Progenitor cell of endocrine pancreas (in vitro differentiated cells): ENCODE results near the gene FRMD1. TPM values are rescaled to one million over a fixed set of nuclear protein-coding genes. Genes with fewer than 3 reads are reported as not detected.

ENCODE experiments used
- DNase-seq: peaks from one replicate; pipeline ENCODE4 v3.0.0; 2021; ENCODE audit warnings: low spot score; ENCODE audit not compliant: unreplicated experiment
- H3K27ac Mint-ChIP-seq: 2 replicates; pipeline ENCODE4 v1.8.0; 2021; ENCODE audit warnings: mild to moderate bottlenecking, moderate library complexity, mixed read lengths
- H3K27me3 Mint-ChIP-seq: 2 replicates; pipeline ENCODE4 v1.8.0; 2021; ENCODE audit warnings: mixed read lengths
- H3K36me3 Mint-ChIP-seq: 2 replicates; pipeline ENCODE4 v1.8.0; 2022; ENCODE audit warnings: mixed read lengths; ENCODE audit not compliant: insufficient read depth
- H3K4me1 Mint-ChIP-seq: 2 replicates; pipeline ENCODE4 v1.8.0; 2021; ENCODE audit warnings: low read depth, mixed read lengths
- H3K4me3 Mint-ChIP-seq: 2 replicates; pipeline ENCODE4 v1.8.0; 2021; ENCODE audit warnings: low read depth, mild to moderate bottlenecking, moderate library complexity, mixed read lengths
- H3K9me3 Mint-ChIP-seq: 2 replicates; pipeline ENCODE4 v1.8.0; 2021; ENCODE audit warnings: low read depth, mixed read lengths
- total RNA-seq: library from RNA; stranded (reverse); gene quantifications from 2 replicates; pipeline ENCODE4 v1.2.1, GENCODE V29; 2021
- TF ChIP-seq, protein P1 (sequence below): fragments of 200-600 bp; sonication (generic); IDR thresholded peaks from one replicate; pipeline ENCODE4 v1.5.0; 2021; ENCODE audit warnings: antibody characterized with exemption, mild to moderate bottlenecking; ENCODE audit not compliant: unreplicated experiment

FRMD1 gene
- total RNA-seq, 1 donor from 2014 or later: not detected

DNA sequence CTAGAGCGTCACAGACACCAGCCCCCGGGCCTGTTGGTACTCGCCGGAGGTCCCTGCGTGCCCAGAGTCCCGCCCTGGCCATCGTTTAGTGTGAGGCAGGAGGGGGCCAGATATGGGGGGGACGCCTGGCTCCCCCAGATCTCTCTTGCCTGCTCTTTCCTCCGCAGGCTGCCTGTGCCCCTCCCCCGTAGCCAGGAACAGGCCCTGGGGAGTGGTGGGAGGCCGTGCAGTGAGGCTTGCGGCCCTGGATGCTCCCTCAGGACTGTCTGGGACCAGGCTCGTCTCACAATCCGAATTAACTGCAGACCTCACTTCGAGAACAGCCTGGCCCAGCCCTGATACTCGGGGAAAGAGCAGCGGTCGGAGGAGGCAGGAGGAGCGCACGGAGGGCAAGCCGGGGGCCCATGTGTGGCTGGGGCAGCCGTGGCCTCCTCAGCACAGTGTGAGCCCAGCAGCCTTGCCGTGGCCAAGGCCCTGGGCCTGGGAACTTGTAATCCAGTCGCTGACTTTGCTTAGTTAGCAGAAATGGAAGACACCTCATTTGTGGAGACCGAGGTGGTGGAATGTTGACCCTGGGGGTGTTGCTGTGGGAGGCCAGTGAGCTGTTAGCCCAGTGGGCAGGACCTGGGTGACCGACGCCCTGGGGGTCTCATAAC lies 28.7 kb downstream of the FRMD1 start:
- Mint-ChIP-seq H3K27ac (no peak overlapping the region), H3K4me1 (no peaks in the 10 kb centered on the region), H3K4me3 (no peak overlapping the region), H3K36me3 (no peaks in the 10 kb centered on the region), H3K27me3 (no peaks in the 10 kb centered on the region), H3K9me3 (no peaks in the 10 kb centered on the region)
- TF ChIP-seq, protein P1, sequence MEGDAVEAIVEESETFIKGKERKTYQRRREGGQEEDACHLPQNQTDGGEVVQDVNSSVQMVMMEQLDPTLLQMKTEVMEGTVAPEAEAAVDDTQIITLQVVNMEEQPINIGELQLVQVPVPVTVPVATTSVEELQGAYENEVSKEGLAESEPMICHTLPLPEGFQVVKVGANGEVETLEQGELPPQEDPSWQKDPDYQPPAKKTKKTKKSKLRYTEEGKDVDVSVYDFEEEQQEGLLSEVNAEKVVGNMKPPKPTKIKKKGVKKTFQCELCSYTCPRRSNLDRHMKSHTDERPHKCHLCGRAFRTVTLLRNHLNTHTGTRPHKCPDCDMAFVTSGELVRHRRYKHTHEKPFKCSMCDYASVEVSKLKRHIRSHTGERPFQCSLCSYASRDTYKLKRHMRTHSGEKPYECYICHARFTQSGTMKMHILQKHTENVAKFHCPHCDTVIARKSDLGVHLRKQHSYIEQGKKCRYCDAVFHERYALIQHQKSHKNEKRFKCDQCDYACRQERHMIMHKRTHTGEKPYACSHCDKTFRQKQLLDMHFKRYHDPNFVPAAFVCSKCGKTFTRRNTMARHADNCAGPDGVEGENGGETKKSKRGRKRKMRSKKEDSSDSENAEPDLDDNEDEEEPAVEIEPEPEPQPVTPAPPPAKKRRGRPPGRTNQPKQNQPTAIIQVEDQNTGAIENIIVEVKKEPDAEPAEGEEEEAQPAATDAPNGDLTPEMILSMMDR: no peak
- DNase-seq: no peak

DNA sequence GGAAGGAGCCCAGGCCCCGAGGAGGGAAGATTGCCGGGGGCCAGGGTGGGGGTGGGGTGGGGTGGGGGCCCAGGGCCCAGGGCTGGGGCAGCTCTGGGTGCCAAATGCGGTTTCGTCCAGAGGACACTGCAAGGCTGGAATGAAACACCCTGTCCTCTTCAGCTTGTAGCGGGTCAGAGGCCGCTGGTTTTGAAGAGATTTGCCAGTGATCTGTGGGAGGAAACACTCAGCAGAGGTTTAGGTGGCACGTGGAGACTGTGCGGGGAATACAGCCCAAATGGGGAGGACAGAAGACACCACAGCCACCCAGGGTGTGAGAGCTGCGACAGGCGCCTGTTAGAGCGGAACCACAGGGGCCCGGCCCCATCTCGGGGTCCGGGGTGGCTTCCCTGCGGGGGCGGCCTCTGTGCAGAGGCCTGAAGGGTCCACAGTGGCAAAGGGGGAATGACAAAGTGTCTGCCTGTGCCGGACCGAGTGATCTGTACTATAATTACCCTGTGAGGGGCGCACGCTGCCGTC lies 29.2 kb downstream of the FRMD1 start:
- H3K9me3 Mint-ChIP-seq: no peaks in the 10 kb centered on the region
- no peaks in the 10 kb centered on the region for H3K36me3 Mint-ChIP-seq
- H3K4me1 Mint-ChIP-seq: no peaks in the 10 kb centered on the region
- no peak overlapping the region for H3K27ac Mint-ChIP-seq
- DNase-seq: no peak
- no peaks in the 10 kb centered on the region for H3K27me3 Mint-ChIP-seq
- TF ChIP-seq, protein P1: no peak
- H3K4me3 Mint-ChIP-seq: no peak overlapping the region

- no peak for DNase-seq
- no peaks in the 10 kb centered on the region for H3K27me3 Mint-ChIP-seq
- no peaks in the 10 kb centered on the region for H3K36me3 Mint-ChIP-seq
- no peaks in the 10 kb centered on the region for H3K9me3 Mint-ChIP-seq
- H3K4me3 Mint-ChIP-seq: no peak overlapping the region
- H3K27ac Mint-ChIP-seq: no peak overlapping the region
- no peaks in the 10 kb centered on the region for H3K4me1 Mint-ChIP-seq
- TF ChIP-seq, protein P1: no peak
These were observed 29.7 kb downstream of the FRMD1 start for GRCh38 chr6:168049277-168049676.

- no peaks in the 10 kb centered on the region for H3K27me3 Mint-ChIP-seq
- H3K4me1 Mint-ChIP-seq: no peaks in the 10 kb centered on the region
- H3K4me3 Mint-ChIP-seq: no peak overlapping the region
- TF ChIP-seq, protein P1: no peak
- H3K36me3 Mint-ChIP-seq: no peaks in the 10 kb centered on the region
- H3K27ac Mint-ChIP-seq: no peak overlapping the region
- H3K9me3 Mint-ChIP-seq: no peaks in the 10 kb centered on the region
- no peak for DNase-seq
These were observed 30.3 kb downstream of the FRMD1 start for GRCh38 chr6:168048724-168049025.

GRCh38 chr6:168047841-168048723 lies 30.9 kb downstream of the FRMD1 start:
- DNase-seq: no peak
- Mint-ChIP-seq H3K36me3 (no peaks in the 10 kb centered on the region), H3K27me3 (no peaks in the 10 kb centered on the region), H3K4me3 (no peak overlapping the region), H3K9me3 (no peaks in the 10 kb centered on the region), H3K4me1 (no peaks in the 10 kb centered on the region), H3K27ac (no peak overlapping the region)
- TF ChIP-seq, protein P1: no peak
